Type B pancreatic cell (in vitro differentiated cells): ENCODE data around the gene PAPOLA. TPM values are rescaled to one million over a fixed set of nuclear protein-coding genes. Genes with fewer than 3 reads are reported as not detected.
A peak's percentile ranks its signal among the peaks of the same experiment; 100 is the strongest.

Experiments
- DNase-seq: peaks from one replicate; pipeline ENCODE4 v3.0.0; 2021; ENCODE audit warnings: mixed read lengths; ENCODE audit not compliant: unreplicated experiment; ENCODE audit errors: extremely low spot score
- H3K27ac Mint-ChIP-seq: 2 replicates; pipeline ENCODE4 v1.8.0; 2021; ENCODE audit warnings: mild to moderate bottlenecking, mixed read lengths
- H3K27me3 Mint-ChIP-seq: 2 replicates; pipeline ENCODE4 v1.8.0; 2021; ENCODE audit warnings: mixed read lengths
- H3K36me3 Mint-ChIP-seq: 2 replicates; pipeline ENCODE4 v1.8.0; 2021; ENCODE audit warnings: mixed read lengths
- H3K4me1 Mint-ChIP-seq: one replicate; pipeline ENCODE4 v1.8.0; 2021; ENCODE audit warnings: mixed read lengths; ENCODE audit not compliant: unreplicated experiment
- H3K4me3 Mint-ChIP-seq: 2 replicates; pipeline ENCODE4 v1.8.0; 2021; ENCODE audit warnings: mild to moderate bottlenecking, mixed read lengths
- H3K9me3 Mint-ChIP-seq: 2 replicates; pipeline ENCODE4 v1.8.0; 2021; ENCODE audit warnings: mixed read lengths
- total RNA-seq: library from RNA; stranded (reverse); gene quantifications from 2 replicates; pipeline ENCODE4 v1.2.1, GENCODE V29; 2021; ENCODE audit warnings: low replicate concordance
- TF ChIP-seq, protein P1 (sequence below): fragments of 200-600 bp; sonication (generic); conservative IDR thresholded peaks from 2 replicates; pipeline ENCODE4 v1.5.0; 2021; ENCODE audit warnings: antibody characterized with exemption, mild to moderate bottlenecking

Gene PAPOLA
- total RNA-seq, 1 donor from 2014 or later = 210 TPM

DNA sequence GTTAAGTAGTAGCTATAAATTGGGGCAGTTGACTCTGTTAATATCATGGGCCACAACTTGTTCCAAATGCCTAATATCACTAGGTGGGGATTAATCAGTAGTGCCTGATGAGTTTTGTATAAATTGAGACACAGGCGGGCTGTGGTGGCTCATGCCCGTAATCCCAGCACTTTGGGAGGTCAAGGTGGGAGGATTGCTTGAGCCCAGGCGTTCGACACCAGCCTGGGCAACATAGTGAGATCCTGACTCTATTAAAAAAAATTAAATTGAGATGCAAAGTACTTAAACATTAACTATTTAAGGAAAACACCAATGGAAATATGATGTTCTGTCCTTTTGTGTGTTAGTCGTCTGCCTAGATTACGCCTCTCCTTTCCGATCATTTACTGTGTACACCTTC lies 9.0 kb downstream of the PAPOLA start:
- H3K27ac Mint-ChIP-seq = no peak overlapping the region
- H3K4me3 Mint-ChIP-seq = no peak overlapping the region
- H3K4me1 Mint-ChIP-seq = peaks cover 36% of the 10 kb centered on the region

DNA sequence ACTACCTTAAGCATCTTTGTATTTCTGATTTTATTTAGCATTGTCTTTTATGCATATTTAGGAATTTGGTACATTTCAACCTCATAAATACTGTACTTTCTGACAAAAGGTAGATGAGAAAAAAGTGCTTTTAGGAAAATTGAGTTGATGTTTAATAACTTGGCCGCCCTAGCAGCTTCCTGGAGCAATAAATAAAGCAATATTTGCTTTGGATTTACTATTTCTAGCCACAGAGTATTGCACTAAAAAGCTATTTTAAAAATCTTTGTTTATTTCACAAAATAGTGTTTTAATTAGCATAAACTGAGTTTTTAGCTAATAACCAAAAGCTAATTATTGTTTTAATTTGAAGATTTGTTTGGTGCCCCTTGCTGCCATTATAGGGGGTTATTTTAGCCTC lies 9.5 kb downstream of the PAPOLA start:
- Mint-ChIP-seq H3K27ac (no peak overlapping the region), H3K9me3 (no peaks in the 10 kb centered on the region), H3K27me3 (no peaks in the 10 kb centered on the region), H3K4me3 (no peak overlapping the region), H3K36me3 (no peaks in the 10 kb centered on the region), H3K4me1 (peaks cover 39% of the 10 kb centered on the region)
- TF ChIP-seq, protein P1, sequence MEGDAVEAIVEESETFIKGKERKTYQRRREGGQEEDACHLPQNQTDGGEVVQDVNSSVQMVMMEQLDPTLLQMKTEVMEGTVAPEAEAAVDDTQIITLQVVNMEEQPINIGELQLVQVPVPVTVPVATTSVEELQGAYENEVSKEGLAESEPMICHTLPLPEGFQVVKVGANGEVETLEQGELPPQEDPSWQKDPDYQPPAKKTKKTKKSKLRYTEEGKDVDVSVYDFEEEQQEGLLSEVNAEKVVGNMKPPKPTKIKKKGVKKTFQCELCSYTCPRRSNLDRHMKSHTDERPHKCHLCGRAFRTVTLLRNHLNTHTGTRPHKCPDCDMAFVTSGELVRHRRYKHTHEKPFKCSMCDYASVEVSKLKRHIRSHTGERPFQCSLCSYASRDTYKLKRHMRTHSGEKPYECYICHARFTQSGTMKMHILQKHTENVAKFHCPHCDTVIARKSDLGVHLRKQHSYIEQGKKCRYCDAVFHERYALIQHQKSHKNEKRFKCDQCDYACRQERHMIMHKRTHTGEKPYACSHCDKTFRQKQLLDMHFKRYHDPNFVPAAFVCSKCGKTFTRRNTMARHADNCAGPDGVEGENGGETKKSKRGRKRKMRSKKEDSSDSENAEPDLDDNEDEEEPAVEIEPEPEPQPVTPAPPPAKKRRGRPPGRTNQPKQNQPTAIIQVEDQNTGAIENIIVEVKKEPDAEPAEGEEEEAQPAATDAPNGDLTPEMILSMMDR = no peak
- no peak for DNase-seq

More for the DNA sequence above, 9.0 kb downstream of the PAPOLA start:
- Mint-ChIP-seq H3K27me3 (no peaks in the 10 kb centered on the region), H3K36me3 (peaks cover 2% of the 10 kb centered on the region), H3K9me3 (no peaks in the 10 kb centered on the region)
- TF ChIP-seq, protein P1 = no peak
- no peak for DNase-seq

DNA sequence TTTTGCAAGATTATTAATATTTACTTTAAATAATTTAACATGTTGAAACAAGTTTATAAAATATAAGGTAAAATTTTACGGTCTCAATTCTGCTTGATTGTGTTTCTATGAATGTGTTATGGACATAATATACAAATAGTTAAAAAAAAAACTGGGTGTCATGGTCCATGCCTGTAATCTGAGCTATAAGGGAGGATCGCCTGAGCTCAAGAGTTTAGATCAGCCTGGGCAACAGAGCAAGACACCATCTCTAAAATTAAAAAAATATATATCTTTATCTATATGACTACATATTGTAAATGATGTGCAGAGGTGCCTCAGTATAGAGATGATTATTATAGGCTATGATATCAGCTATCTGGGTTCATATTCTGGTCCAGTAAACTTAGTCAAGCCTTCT lies 9.9 kb downstream of the PAPOLA start:
- Mint-ChIP-seq H3K27ac (no peak overlapping the region), H3K36me3 (no peaks in the 10 kb centered on the region), H3K4me1 (peaks cover 43% of the 10 kb centered on the region), H3K27me3 (no peaks in the 10 kb centered on the region), H3K4me3 (no peak overlapping the region), H3K9me3 (no peaks in the 10 kb centered on the region)
- TF ChIP-seq, protein P1 = no peak
- DNase-seq = no peak

DNA sequence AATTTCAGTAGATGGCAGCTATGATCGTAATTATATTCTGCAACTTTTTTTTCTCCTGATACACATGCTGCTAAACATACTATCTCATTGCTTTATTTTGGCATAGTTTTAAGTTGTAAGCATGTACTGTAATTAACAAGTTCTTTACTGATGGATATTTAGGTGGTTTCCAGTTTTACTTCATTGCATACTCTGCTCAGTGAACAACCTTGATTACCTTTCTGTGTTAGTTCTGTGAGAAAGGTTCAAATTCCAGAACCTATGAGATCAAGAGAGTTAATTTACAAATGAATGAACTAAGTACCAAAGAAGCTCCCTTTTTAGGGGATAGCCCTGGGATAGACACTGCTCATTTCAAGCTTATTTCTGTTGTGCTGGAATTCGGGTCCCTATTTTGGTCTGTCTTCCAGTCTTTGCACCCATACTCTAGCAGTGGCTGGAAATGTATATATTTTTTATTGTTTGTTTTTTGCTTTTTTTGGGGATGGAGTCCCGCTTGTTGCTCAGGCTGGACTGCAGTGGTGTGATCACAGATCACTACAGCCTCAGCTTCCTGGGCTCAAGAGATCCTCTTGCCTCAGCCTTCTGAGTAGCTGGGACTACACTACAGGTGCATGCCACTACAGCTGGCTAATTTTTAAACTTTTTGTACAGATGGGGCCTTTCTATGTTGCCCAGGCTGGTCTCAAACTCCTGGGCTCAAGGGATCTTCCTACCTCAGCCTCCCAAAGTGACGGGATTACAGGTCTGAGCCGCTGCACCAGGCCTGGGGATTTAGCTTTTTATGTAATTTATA lies 10.6 kb downstream of the PAPOLA start:
- Mint-ChIP-seq H3K9me3 (no peaks in the 10 kb centered on the region), H3K27me3 (no peaks in the 10 kb centered on the region), H3K27ac (no peak overlapping the region), H3K4me3 (no peak overlapping the region), H3K4me1 (peaks cover 46% of the 10 kb centered on the region), H3K36me3 (no peaks in the 10 kb centered on the region)
- DNase-seq = no peak
- TF ChIP-seq, protein P1 = no peak

DNA sequence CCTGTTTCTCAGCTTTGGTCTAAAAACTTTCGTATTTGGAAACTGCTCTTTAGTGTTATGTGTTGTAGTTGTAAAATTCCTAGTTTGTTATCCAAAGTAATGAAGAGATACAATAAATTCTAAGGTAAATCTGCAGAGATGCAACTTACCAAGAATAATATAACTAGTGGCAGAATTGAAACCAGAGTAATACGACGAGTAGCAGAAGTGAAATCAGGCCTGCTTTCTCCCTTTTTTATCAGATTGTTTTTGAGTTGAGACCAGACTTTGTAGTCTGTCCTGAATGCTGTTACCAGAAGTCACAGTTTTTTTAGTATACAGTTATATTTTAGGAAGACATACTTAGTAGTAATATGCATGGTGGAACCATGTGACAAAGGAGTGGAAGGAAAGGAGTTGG lies 12.5 kb downstream of the PAPOLA start:
- H3K4me1 Mint-ChIP-seq = peaks cover 46% of the 10 kb centered on the region
- peaks cover 1% of the 10 kb centered on the region for H3K36me3 Mint-ChIP-seq
- TF ChIP-seq, protein P1 = no peak
- H3K4me3 Mint-ChIP-seq = no peak overlapping the region
- peak overlapping the region; percentile 77 for H3K27ac Mint-ChIP-seq
- no peak for DNase-seq
- H3K27me3 Mint-ChIP-seq = no peaks in the 10 kb centered on the region
- H3K9me3 Mint-ChIP-seq = no peaks in the 10 kb centered on the region
